Measurements from ENCODE around the gene CROCC2. TPM values are rescaled to one million over a fixed set of nuclear protein-coding genes. Genes with fewer than 3 reads are reported as not detected.

The CROCC2 gene
- total RNA-seq, 1 donor from 2014 or later = under 0.01 TPM

DNA sequence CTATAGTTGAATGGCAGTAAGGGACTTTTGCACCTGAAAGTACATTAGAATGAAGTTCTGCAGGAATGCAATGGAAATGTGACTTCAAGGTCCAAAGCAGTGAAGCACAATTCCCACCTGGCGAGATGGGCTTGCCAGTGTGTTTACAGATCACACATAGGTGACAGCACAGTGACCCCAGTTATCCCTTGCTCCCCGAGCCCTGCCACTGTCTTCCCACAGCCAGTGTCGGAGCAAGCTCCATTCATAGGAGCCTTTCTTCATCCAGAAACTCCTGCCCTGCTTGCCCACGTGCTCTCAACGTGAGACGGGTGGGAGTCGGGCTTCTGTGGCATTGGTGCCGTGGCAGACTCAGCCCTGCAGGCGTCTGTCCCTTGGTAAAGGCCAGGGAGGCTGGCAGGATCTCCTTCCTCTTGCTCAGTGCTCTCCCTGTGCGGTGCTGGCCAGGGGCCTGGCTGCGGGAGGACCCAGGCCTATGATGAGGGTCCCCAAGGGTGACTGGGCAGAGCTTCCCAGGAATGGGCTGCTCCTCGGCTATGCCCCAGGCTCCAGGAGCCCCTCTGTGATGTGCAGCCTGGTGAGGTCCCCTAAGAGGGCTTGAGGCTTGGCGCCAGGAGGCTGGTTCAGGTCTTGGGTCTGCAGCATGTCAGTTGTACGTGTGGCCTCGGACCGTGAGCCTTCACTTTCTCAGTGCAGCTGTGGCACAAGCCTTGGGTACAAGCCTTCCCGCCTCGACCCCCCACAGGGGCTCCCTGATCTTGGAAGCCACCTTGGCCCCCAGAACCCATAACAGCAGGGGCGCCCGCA is 132.4 kb downstream of the CROCC2 start:
- no peak for DNase-seq (ENCODE audit: low read depth)

GRCh38 chr2:241039416-241039815 is 133.3 kb downstream of the CROCC2 start:
- no peak for DNase-seq (ENCODE audit: low read depth)

DNA sequence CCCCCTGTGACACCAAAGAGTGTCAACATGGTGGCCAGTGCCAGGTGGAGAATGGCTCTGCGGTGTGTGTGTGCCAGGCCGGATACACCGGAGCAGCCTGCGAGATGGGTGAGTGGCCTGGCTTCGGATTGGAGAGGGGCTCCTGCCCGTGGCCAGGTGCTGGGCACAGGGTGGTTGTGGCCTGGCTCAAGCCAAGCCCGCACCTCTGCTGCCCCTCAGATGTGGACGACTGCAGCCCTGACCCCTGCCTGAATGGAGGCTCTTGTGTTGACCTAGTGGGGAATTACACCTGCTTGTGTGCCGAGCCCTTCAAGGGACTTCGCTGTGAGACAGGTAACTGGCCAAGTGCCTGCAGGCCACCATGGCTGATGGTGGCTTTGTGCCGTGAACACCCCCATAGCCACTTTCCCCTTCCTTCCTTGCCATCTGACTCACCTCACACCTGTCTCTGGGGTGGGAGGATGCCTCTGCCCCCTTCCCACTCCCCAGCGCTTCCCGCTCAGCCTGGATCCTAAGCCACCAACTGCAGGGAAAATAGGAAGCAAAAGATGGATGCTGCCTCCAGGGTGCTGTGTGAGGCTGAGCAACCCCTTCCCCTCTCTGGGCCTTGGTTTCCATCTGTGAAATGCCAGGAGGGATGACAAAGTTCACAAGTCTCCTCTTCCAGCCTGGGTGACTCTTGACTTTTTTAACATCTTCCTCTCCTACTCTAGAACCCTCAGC is 134.1 kb downstream of the CROCC2 start:
- DNase-seq (ENCODE audit: low read depth) = no peak

DNA sequence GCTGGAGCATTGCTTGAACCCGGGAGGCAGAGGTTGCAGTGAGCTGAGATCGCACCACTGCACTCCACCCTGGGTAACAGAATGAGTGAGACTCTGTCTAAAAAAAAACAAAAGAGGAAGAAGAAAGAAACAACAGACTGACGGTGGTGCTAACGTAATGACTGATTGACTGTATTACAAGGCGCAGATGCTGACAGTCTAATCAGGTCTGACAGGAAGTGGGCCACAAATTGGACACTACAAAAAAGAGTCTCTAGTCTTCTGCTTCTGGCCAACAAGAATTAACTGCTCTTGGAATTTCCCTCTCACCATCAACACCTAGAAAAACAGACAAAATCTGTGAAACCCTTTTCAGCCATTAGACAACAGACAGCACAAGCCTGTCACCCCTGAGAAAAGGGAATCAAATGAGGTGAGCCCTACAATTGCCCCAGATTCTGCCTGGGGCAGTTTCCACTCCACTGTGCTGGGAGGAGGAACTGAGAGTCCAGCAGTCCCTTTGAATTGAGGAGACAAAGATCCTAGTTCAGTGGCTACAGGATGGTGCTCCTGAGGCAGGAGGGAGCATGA is 135.5 kb downstream of the CROCC2 start:
- no peak for DNase-seq (ENCODE audit: low read depth)

Other genes starting within 250 kb of the CROCC2 start
- not detected in 2 replicates for gene AQP12B, start 223.5 kb upstream of the CROCC2 start, total RNA-seq
- gene AQP12A, start 214.5 kb upstream of the CROCC2 start, total RNA-seq = not detected in 2 replicates
- 0.45 and 4.2 TPM in 2 replicates for gene KIF1A, start 86.1 kb upstream of the CROCC2 start, total RNA-seq
- gene AGXT, start 37.5 kb upstream of the CROCC2 start, total RNA-seq = not detected in 2 replicates
- 0.10 and 5.2 TPM in 2 replicates for gene MAB21L4, start 10.2 kb upstream of the CROCC2 start, total RNA-seq
- gene SNED1, start 92.3 kb downstream of the CROCC2 start, total RNA-seq = 1.6 and 4.2 TPM in 2 replicates
- 30.0 and 44.8 TPM in 2 replicates for gene MTERF4, start 196.0 kb downstream of the CROCC2 start, total RNA-seq
- 3.1 and 3.9 TPM in 2 replicates for gene PASK, start 243.1 kb downstream of the CROCC2 start, total RNA-seq
- 46.6 and 64.8 TPM in 2 replicates for gene PPP1R7, start 244.1 kb downstream of the CROCC2 start, total RNA-seq

All from renal cortical epithelial cell (primary cell).